Adipocyte (in vitro differentiated cells): ENCODE data around the gene AVP.
"Not testable (repeated sequence)": the region's sequence is repeated elsewhere in the genome, so short reads cannot be mapped to it uniquely, and the experiment has no call there.

Source experiments
- DNase-seq: peaks from one replicate; pipeline ENCODE4 v3.0.0-alpha.2; 2015; ENCODE audit warnings: low read depth
- H3K27me3 ChIP-seq: replicated peaks from 2 replicates; pipeline ENCODE4 v1.7.0; 2013; ENCODE audit warnings: mild to moderate bottlenecking, low read length, moderate library complexity; ENCODE audit not compliant: control insufficient read depth, insufficient read depth
- H3K36me3 ChIP-seq: 2 replicates; pipeline ENCODE4 v1.7.0; 2013; ENCODE audit warnings: low read length, mild to moderate bottlenecking, moderate library complexity; ENCODE audit not compliant: control insufficient read depth, insufficient read depth, severe bottlenecking
- H3K4me1 ChIP-seq: 2 replicates; pipeline ENCODE4 v1.7.0; 2013; ENCODE audit warnings: mild to moderate bottlenecking, low read length, moderate library complexity; ENCODE audit not compliant: control insufficient read depth, insufficient read depth
- H3K4me3 ChIP-seq: 2 replicates; pipeline ENCODE4 v1.7.0; 2013; ENCODE audit warnings: mild to moderate bottlenecking, low read length, moderate library complexity
- H3K9ac ChIP-seq: 2 replicates; pipeline ENCODE4 v1.7.0; 2013; ENCODE audit warnings: mild to moderate bottlenecking, low read length, moderate library complexity
- H3K9me3 ChIP-seq: 2 replicates; pipeline ENCODE4 v1.7.0; 2013; ENCODE audit warnings: mild to moderate bottlenecking, low read length, moderate library complexity; ENCODE audit not compliant: control insufficient read depth

The AVP gene

DNA sequence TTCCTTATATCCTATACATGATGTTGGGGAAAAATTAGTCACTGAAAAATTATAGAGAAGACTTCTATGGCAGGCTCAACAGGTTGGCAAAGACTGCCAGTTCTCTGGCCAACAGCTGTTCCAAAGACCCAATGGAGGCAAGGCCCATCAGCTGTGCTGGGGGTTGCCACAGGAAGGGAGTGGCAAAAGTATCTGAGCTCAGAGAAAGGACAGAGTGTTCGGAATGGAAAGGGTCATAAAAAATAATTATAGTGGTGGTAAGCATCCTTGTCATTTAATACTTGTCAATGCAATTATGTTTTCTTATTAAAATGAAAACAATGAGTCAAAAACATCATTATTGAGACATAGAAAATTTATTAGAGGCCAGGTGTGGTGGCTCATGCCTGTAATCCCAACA lies 39.0 kb upstream of the AVP start:
- no peaks in the 10 kb centered on the region for H3K27me3 ChIP-seq
- H3K36me3 ChIP-seq, result peaks cover 22% of the 10 kb centered on the region
- no peak for DNase-seq
- no peaks in the 10 kb centered on the region for H3K9me3 ChIP-seq
- no peak overlapping the region for H3K4me3 ChIP-seq
- peaks cover 7% of the 10 kb centered on the region for H3K4me1 ChIP-seq
- no peak overlapping the region for H3K9ac ChIP-seq

DNA sequence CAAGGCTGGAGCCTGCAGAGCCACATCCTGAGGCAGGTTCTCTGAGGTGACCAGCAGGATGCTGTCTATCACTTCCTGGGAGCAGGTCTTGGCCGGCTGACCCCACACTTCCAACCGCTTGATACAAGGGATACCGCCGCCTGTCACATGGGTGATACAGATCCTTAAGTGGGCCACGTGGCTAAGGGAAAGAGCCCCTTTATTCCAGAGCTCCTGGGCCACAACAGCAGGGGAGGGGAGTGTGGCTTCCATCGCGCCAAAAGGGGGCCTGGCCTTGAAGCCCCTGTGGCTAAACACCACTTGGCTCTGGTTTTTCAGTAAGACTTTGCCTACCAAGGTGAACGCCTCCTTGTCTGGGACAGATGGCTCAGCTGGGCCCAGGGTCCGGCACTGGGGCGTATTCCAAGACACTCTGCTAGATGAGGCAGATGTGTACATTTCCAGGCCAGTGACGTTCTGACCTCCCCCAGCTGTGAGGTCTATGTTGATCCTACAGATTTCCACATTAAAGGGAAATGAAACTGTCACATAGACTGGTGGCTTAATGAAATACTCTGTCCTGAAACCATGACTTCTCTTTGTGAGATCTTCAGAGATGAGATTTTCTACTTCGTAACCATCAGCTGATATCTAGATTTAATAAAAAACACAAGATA lies 37.6 kb upstream of the AVP start:
- H3K9me3 ChIP-seq, result no peaks in the 10 kb centered on the region
- H3K27me3 ChIP-seq, result no peaks in the 10 kb centered on the region
- DNase-seq, result no peak
- peaks cover 22% of the 10 kb centered on the region for H3K36me3 ChIP-seq
- peaks cover 7% of the 10 kb centered on the region for H3K4me1 ChIP-seq
- H3K9ac ChIP-seq, result no peak overlapping the region
- H3K4me3 ChIP-seq, result no peak overlapping the region

DNA sequence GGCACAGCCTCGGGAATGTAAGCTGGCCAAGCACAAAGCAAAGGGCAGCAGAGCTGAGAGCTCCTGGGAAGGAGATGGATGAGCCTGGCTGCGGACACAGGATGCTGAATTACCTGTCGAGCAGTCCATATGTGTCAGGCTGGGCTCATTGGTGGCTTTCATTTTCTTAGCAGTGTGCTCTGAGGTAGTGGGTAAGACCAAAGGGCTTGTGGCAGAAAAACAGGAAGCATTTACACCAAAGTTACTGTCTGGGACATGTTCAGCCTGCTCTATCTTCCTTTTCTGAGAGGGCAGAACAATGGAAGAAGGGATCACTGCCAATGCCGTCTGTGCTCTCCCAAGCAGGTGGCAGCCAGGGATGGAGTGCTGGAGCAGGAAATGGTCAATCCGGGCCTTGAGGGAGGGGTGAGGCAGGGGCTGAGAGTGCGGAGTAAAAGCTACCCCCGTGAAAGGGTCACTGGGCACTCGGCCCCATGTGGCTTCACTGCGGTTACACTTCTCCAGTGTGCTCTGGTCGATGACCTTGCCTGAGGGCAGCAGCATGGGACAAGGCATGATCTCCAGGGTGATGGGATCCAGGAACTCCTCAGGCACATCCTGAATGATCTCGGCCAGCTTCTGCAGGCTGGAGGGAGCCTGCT lies 36.9 kb upstream of the AVP start:
- H3K4me1 ChIP-seq, result peaks cover 7% of the 10 kb centered on the region
- no peaks in the 10 kb centered on the region for H3K9me3 ChIP-seq
- no peak overlapping the region for H3K9ac ChIP-seq
- peaks cover 22% of the 10 kb centered on the region for H3K36me3 ChIP-seq
- H3K4me3 ChIP-seq, result no peak overlapping the region
- H3K27me3 ChIP-seq, result no peaks in the 10 kb centered on the region
- no peak for DNase-seq

DNA sequence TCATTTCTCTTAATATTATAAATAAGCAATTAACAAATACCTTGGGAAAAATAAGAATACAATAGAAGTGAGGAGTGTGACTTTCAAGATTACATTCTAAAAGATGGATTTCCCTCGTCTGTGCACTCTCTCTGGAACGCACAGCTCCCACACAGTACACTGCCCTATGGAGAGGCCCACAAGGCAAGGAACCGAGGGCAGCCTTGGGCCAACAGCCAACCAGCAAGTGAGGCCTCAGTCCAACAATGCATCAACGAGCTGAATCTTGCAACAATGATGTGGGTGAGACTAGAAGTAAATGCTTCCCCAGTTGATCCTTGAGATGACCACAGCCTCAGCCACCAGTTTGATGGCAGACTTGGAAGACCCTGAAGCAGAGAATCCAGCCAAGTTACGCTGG lies 34.5 kb upstream of the AVP start:
- H3K9ac ChIP-seq, result no peak overlapping the region
- peaks cover 22% of the 10 kb centered on the region for H3K36me3 ChIP-seq
- no peaks in the 10 kb centered on the region for H3K27me3 ChIP-seq
- no peaks in the 10 kb centered on the region for H3K9me3 ChIP-seq
- H3K4me1 ChIP-seq, result peaks cover 7% of the 10 kb centered on the region
- no peak overlapping the region for H3K4me3 ChIP-seq
- no peak for DNase-seq

DNA sequence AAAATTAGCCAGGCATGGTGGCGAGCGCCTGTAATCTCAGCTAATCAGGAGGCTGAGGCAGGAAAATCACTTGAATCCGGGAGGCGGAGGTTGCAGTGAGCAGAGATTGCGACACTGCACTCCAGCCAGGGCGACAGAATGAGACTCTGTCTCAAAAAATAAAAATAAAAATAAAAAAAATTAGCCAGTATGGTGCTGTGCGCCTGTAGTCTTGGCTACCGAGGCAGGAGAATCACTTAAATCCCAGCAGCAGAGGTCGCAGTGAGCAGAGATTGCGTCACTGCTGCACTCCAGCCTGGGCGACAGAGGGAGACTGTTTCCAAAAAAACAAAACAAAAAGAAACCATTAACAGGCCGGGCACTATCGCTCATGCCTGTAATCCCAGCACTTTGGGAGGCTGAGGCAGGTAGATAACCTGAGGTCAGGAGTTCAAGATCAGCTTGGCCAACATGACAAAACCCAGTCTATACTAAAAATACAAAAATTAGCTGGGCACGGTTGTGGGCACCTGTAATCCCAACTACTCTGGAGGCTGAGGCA lies 33.4 kb upstream of the AVP start:
- DNase-seq, result peak; percentile 89
- H3K36me3 ChIP-seq, result peaks cover 20% of the 10 kb centered on the region
- peak overlapping the region; percentile 56 for H3K9ac ChIP-seq
- H3K4me3 ChIP-seq, result peak overlapping the region; percentile 66
- H3K9me3 ChIP-seq, H3K4me1 ChIP-seq, H3K27me3 ChIP-seq: not testable (repeated sequence)

DNA sequence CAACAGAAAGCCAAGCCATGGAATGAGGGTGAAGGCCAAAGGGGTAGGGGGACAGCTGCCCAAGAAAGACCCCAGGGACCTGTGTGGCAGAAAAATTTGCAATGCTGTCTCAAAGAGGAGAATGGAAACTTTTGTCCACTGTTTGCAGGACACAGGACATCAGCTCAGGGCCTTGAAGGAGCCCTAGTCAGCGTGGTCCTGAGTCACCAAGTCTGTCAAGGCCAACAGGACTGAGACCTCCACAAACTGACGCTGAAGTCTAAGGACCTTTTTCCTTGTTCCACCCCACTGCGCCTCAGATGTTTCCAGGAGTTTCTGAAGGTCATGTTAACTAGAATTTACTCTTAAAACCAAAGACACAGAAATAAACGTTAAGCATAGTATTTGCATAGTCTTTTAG lies 31.8 kb upstream of the AVP start:
- H3K9ac ChIP-seq, result peak overlapping the region; percentile 8
- H3K36me3 ChIP-seq, result peaks cover 4% of the 10 kb centered on the region
- no peak overlapping the region for H3K4me3 ChIP-seq
- no peak for DNase-seq
- H3K27me3 ChIP-seq, result no peaks in the 10 kb centered on the region
- H3K9me3 ChIP-seq, result no peaks in the 10 kb centered on the region
- H3K4me1 ChIP-seq, result no peaks in the 10 kb centered on the region

DNA sequence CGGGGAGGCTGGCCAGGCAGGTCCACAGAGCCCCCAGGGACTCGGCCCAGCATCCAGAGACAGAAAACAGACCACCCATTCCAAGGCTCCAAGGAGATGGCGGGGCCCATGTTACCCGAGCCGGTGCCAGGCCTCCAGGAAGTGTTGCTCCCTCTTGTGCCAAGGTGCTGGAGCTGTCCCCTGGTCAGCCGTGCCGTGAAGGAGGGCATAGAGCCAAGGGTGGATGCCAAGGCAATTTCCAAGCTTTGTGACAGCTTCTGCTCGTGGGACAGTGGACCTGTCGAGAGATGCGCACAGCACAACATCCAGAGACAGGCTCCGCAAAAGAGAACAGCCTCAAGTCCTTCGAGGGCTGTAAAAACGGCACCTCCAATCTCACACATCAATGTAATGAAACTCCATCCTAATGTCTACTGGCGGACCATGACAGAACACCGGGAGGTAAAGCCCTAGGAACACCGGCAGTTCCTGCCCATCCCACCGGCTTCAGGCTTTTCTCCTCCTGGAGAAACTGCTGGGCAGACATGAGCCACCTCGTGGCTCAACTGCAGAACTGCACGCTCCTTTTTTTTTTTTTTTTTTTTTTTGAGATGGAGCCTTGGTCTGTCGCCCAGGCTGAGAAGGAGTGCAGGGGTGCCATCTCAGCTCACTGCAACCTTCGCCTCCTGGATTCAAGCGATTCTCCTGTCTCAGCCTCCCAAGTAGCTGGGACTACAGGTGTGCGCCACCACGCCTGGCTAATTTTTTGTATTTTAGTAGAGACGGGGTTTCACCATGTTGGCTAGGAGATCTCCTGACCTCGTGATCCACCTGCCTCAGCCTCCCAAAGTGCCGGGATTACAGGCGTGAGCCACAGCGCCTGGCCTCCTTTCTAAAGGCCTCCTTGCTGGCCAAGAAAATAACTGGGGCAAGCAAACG lies 30.9 kb upstream of the AVP start:
- H3K27me3 ChIP-seq, result no peaks in the 10 kb centered on the region
- no peaks in the 10 kb centered on the region for H3K9me3 ChIP-seq
- H3K9ac ChIP-seq, result peak overlapping the region; percentile 8
- DNase-seq, result peak; percentile 81
- H3K36me3 ChIP-seq, result no peaks in the 10 kb centered on the region
- no peak overlapping the region for H3K4me3 ChIP-seq
- H3K4me1 ChIP-seq, result no peaks in the 10 kb centered on the region

DNA sequence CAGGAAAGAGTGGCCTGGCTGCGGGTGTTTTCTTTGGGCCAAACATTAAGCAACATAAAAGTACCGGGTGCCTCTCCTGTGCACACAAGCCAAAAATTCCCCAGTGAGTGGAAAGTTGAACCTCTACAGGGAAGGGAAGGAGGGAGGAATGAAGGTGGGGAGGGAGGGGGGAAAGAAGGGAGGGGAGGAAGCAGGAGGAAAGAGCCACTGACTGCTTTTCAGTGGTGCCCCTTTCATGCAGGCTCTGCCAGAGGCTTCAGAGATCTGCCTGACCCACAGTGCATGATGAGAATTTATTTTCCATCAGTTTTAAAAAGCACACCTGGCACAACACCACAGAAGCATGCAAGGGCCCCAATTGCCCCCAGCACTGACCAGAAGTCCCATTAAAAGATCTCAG lies 27.5 kb upstream of the AVP start:
- no peak overlapping the region for H3K9ac ChIP-seq
- H3K36me3 ChIP-seq, result no peaks in the 10 kb centered on the region
- H3K4me3 ChIP-seq, result no peak overlapping the region
- peaks cover 10% of the 10 kb centered on the region for H3K4me1 ChIP-seq
- DNase-seq, result no peak
- no peaks in the 10 kb centered on the region for H3K9me3 ChIP-seq
- H3K27me3 ChIP-seq, result no peaks in the 10 kb centered on the region

DNA sequence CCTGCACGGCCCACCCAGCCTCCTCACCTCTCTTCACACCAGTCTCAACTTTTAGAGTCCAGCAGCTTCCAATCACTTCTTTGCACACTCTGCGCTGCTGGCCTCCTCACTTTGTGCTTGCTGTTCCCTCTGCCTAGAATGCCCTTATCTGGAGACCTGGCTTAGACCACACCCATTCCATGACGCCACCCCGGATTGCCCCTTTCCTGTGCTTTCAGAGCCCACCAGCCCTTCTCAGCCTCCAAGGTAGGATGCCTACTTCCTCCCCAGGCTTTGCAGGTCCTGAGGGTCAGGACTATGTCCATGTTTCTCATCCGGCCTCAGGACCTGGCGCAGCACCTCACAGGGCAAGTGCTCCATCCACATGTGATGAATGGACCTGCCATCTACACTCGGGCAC lies 27.0 kb upstream of the AVP start:
- no peaks in the 10 kb centered on the region for H3K36me3 ChIP-seq
- no peak overlapping the region for H3K9ac ChIP-seq
- H3K4me1 ChIP-seq, result peaks cover 15% of the 10 kb centered on the region
- H3K4me3 ChIP-seq, result no peak overlapping the region
- H3K27me3 ChIP-seq, result no peaks in the 10 kb centered on the region
- DNase-seq, result no peak
- H3K9me3 ChIP-seq, result no peaks in the 10 kb centered on the region

DNA sequence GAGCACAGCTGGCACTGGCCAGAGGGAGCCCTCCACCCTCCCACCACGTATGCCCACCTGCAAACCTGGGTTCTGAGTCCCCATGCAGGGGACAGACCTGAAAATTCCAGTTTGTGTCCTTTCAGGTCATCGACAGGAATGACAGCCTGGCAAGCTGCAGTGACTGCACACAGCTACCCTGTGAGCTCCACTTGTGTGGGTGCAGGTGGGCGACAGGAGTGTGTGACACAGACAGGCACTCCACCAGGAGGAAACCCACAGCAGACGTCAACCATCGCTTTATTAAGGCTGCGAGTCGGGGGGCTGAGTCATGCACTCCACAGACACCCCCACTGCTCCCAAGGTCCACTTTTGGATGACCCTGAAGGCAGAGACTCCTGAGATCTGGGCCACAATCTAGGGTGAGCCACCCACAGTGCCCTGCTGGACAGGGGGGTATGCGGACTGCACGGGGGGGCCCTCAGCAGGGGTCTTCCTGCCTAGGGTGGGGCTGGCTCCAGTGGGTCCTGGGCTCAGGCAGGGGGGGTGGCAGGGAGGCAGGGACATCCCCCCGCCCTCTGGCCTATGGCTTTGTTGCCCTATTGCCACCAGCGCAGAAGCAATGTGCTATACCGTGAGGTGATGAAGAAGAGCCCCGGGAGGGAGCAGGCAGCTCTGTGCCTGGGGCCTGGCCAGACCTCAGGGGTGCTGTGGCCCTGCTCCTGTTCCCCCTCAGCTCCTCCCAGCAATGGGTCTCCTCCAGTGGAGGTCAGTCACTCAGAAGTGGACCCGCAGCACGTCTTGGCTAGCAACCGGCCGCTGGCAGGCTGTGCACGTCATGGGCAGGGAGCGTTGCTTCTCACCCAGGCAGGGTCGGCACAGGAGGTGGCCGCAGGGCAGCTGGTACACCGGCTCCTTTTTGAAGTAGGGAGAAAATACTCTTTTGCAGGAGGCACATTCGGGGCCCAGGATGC lies 25.1 kb upstream of the AVP start:
- no peak overlapping the region for H3K4me3 ChIP-seq
- peaks cover 17% of the 10 kb centered on the region for H3K4me1 ChIP-seq
- no peaks in the 10 kb centered on the region for H3K27me3 ChIP-seq
- H3K9ac ChIP-seq, result no peak overlapping the region
- DNase-seq, result no peak
- no peaks in the 10 kb centered on the region for H3K36me3 ChIP-seq
- no peaks in the 10 kb centered on the region for H3K9me3 ChIP-seq
